Measurements from ENCODE around the gene PRELID3B.

Gene PRELID3B

GRCh38 chr20:58997141-58997770, 45.3 kb downstream of the PRELID3B start:
- Histone ChIP-seq H3K4me2 (ENCODE audit: low read depth, low read length, poor library complexity, severe bottlenecking) (no peak overlapping the region), H3K9me3 (ENCODE audit: insufficient read depth, low read length) (no peaks in the 10 kb centered on the region), H3K4me3 (ENCODE audit: insufficient read depth, low read length, poor library complexity, severe bottlenecking) (no peak overlapping the region), H3K79me2 (ENCODE audit: insufficient read depth, low read length) (no peaks in the 10 kb centered on the region), H3F3A (ENCODE audit: insufficient read depth) (peaks cover 35% of the 10 kb centered on the region), H3K27ac (ENCODE audit: low read depth, low read length) (no peak overlapping the region), H4K20me1 (ENCODE audit: low read depth, low read length) (no peaks in the 10 kb centered on the region), H3K36me3 (ENCODE audit: low read length) (peaks cover 15% of the 10 kb centered on the region), H3K9ac (ENCODE audit: low read length) (no peak overlapping the region), H3K27me3 (ENCODE audit: low read length) (no peaks in the 10 kb centered on the region), H3K9me2 (replicated peaks; ENCODE audit: insufficient read depth, low read length) (no peaks in the 10 kb centered on the region), H2AFZ (ENCODE audit: low read depth, low read length, severe bottlenecking) (no peak overlapping the region)
- no peak for TF ChIP-seq EZH2phosphoT487 (conservative IDR thresholded peaks at IDR 0.05; ENCODE audit: low read length)
- no peak for TF ChIP-seq CTCF (IDR thresholded peaks at IDR 0.05; ENCODE audit: insufficient read depth, low read length, poor library complexity, severe bottlenecking)

GRCh38 chr20:58996226-58996611, 46.4 kb downstream of the PRELID3B start:
- TF ChIP-seq CTCF (IDR thresholded peaks at IDR 0.05; ENCODE audit: insufficient read depth, low read length, poor library complexity, severe bottlenecking), result no peak
- no peak for TF ChIP-seq EZH2phosphoT487 (conservative IDR thresholded peaks at IDR 0.05; ENCODE audit: low read length)
- Histone ChIP-seq H3K27me3 (ENCODE audit: low read length) (no peaks in the 10 kb centered on the region), H2AFZ (ENCODE audit: low read depth, low read length, severe bottlenecking) (no peak overlapping the region), H3K9me2 (replicated peaks; ENCODE audit: insufficient read depth, low read length) (no peaks in the 10 kb centered on the region), H3K9me3 (ENCODE audit: insufficient read depth, low read length) (no peaks in the 10 kb centered on the region), H3K9ac (ENCODE audit: low read length) (no peak overlapping the region), H3K4me2 (ENCODE audit: low read depth, low read length, poor library complexity, severe bottlenecking) (no peak overlapping the region), H3F3A (ENCODE audit: insufficient read depth) (peaks cover 40% of the 10 kb centered on the region), H3K4me3 (ENCODE audit: insufficient read depth, low read length, poor library complexity, severe bottlenecking) (no peak overlapping the region), H3K27ac (ENCODE audit: low read depth, low read length) (no peak overlapping the region), H3K36me3 (ENCODE audit: low read length) (peaks cover 15% of the 10 kb centered on the region), H4K20me1 (ENCODE audit: low read depth, low read length) (no peaks in the 10 kb centered on the region), H3K79me2 (ENCODE audit: insufficient read depth, low read length) (no peaks in the 10 kb centered on the region)

- H3K9ac ChIP-seq (ENCODE audit: low read length), result no peak overlapping the region
- TF ChIP-seq CTCF (IDR thresholded peaks at IDR 0.05; ENCODE audit: insufficient read depth, low read length, poor library complexity, severe bottlenecking) (no peak), EZH2phosphoT487 (conservative IDR thresholded peaks at IDR 0.05; ENCODE audit: low read length) (no peak)
Measured at GRCh38 chr20:58995461-58996225, 46.9 kb downstream of the PRELID3B start.

More at GRCh38 chr20:58995461-58996225, 46.9 kb downstream of the PRELID3B start:
- Histone ChIP-seq H3K27ac (ENCODE audit: low read depth, low read length) (no peak overlapping the region), H3K27me3 (ENCODE audit: low read length) (no peaks in the 10 kb centered on the region), H3K36me3 (ENCODE audit: low read length) (peaks cover 15% of the 10 kb centered on the region), H3K79me2 (ENCODE audit: insufficient read depth, low read length) (no peaks in the 10 kb centered on the region), H3F3A (ENCODE audit: insufficient read depth) (peaks cover 42% of the 10 kb centered on the region), H3K4me3 (ENCODE audit: insufficient read depth, low read length, poor library complexity, severe bottlenecking) (no peak overlapping the region), H3K9me3 (ENCODE audit: insufficient read depth, low read length) (no peaks in the 10 kb centered on the region), H3K9me2 (replicated peaks; ENCODE audit: insufficient read depth, low read length) (no peaks in the 10 kb centered on the region), H3K4me2 (ENCODE audit: low read depth, low read length, poor library complexity, severe bottlenecking) (no peak overlapping the region), H4K20me1 (ENCODE audit: low read depth, low read length) (no peaks in the 10 kb centered on the region), H2AFZ (ENCODE audit: low read depth, low read length, severe bottlenecking) (no peak overlapping the region)
